ENCODE measurements around the gene FAM13A. TPM values are rescaled to one million over a fixed set of nuclear protein-coding genes. Genes with fewer than 3 reads are reported as not detected.

The FAM13A gene
- total and polyA plus RNA-seq, 4 experiments from 2014 or later, result 9.6 to 19.7 (median 13.0) TPM

GRCh38 chr4:88952081-88952480 lies 104.9 kb downstream of the FAM13A start:
- Histone ChIP-seq H3K27me3 (ENCODE audit: insufficient read depth, low read length) (no peaks in the 10 kb centered on the region), H3K4me3 (ENCODE audit: low read length in 2 of 2) (no peak overlapping the region), H3K4me1 (ENCODE audit: insufficient read depth, low read length) (peaks cover 13% of the 10 kb centered on the region), H3K9me3 (ENCODE audit: control insufficient read depth in 1 of 2, low read length in 2 of 2) (no peaks in the 10 kb centered on the region), H3K27ac (ENCODE audit: low read depth, low read length) (no peak overlapping the region), H3K36me3 (ENCODE audit: insufficient read depth, low read length) (no peaks in the 10 kb centered on the region)
- Mint-ChIP-seq H3K27ac (no peak overlapping the region), H3K9me3 (peaks cover 0 to 8% (median 0%) of the 10 kb centered on the region in 8 donors), H3K4me1 (peaks cover 8 to 15% (median 12%) of the 10 kb centered on the region in 4 donors), H3K4me3 (no peak overlapping the region), H3K27me3 (peaks cover 0 to 1% of the 10 kb centered on the region in 2 donors), H3K36me3 (no peaks in the 10 kb centered on the region)
- ChIA-PET POLR2A (ENCODE audit: partially characterized antibody) (no interaction called here), CTCF (ENCODE audit: partially characterized antibody) (interaction anchor here (1.2 kb wide), 1 partner anchor 71 kb away, joined by 4 read pairs; no protein-coding TSS in a partner anchor)
- intact Hi-C loops (cut with micrococcal nuclease), result no loop called here
- DNase-seq, result no peak

- ChIA-PET POLR2A (ENCODE audit: partially characterized antibody) (interaction anchor here (0.7 kb wide), 1 partner anchor 11 kb away, joined by 3 read pairs; no protein-coding TSS in a partner anchor), CTCF (ENCODE audit: partially characterized antibody) (interaction anchor here (1.0 kb wide), 1 partner anchor 11 kb away, joined by 4 read pairs; no protein-coding TSS in a partner anchor)
- no peak for DNase-seq
- H3K4me3 Mint-ChIP-seq, result no peak overlapping the region
- H3K27ac Mint-ChIP-seq, result peak overlapping the region in 2 of 7 donors; percentile 3 to 61
- H3K9me3 Mint-ChIP-seq, result peaks cover 0 to 8% (median 0%) of the 10 kb centered on the region in 8 donors
- Histone ChIP-seq H3K4me1 (ENCODE audit: insufficient read depth, low read length) (peaks cover 13% of the 10 kb centered on the region), H3K9me3 (ENCODE audit: control insufficient read depth in 1 of 2, low read length in 2 of 2) (no peaks in the 10 kb centered on the region), H3K4me3 (ENCODE audit: low read length in 2 of 2) (no peak overlapping the region), H3K27me3 (ENCODE audit: insufficient read depth, low read length) (no peaks in the 10 kb centered on the region), H3K27ac (ENCODE audit: low read depth, low read length) (no peak overlapping the region), H3K36me3 (ENCODE audit: insufficient read depth, low read length) (no peaks in the 10 kb centered on the region)
- H3K36me3 Mint-ChIP-seq, result no peaks in the 10 kb centered on the region
- intact Hi-C loops (cut with micrococcal nuclease), result no loop called here
- peaks cover 0 to 1% of the 10 kb centered on the region in 2 donors for H3K27me3 Mint-ChIP-seq
- H3K4me1 Mint-ChIP-seq, result peaks cover 8 to 15% (median 12%) of the 10 kb centered on the region in 4 donors
Observed at GRCh38 chr4:88949605-88950004, 107.4 kb downstream of the FAM13A start.

GRCh38 chr4:88940506-88940905 lies 116.5 kb downstream of the FAM13A start:
- POLR2A ChIA-PET (ENCODE audit: partially characterized antibody), result interaction anchor here (1.0 kb wide), 1 partner anchor 117 kb away, joined by 3 read pairs; no protein-coding TSS in a partner anchor
- intact Hi-C loops (cut with micrococcal nuclease), result no loop called here
- peak overlapping the region in 6 of 8 donors; percentile 26 to 51 (median 46) for H3K4me3 Mint-ChIP-seq

GRCh38 chr4:88939697-88940096 lies 117.3 kb downstream of the FAM13A start:
- Histone ChIP-seq H3K4me3 (ENCODE audit: low read length in 2 of 2) (no peak overlapping the region), H3K9me3 (ENCODE audit: control insufficient read depth in 1 of 2, low read length in 2 of 2) (no peaks in the 10 kb centered on the region), H3K27me3 (ENCODE audit: insufficient read depth, low read length) (no peaks in the 10 kb centered on the region), H3K4me1 (ENCODE audit: insufficient read depth, low read length) (peaks cover 27% of the 10 kb centered on the region), H3K36me3 (ENCODE audit: insufficient read depth, low read length) (no peaks in the 10 kb centered on the region), H3K27ac (ENCODE audit: low read depth, low read length) (no peak overlapping the region)
- Mint-ChIP-seq H3K4me1 (peaks cover 16 to 33% (median 26%) of the 10 kb centered on the region in 4 donors), H3K9me3 (no peaks in the 10 kb centered on the region), H3K36me3 (no peaks in the 10 kb centered on the region), H3K4me3 (peak overlapping the region in 2 of 8 donors; percentile 1 to 45), H3K27ac (peak overlapping the region in 6 of 7 donors; percentile 3 to 88 (median 54)), H3K27me3 (no peaks in the 10 kb centered on the region)
- DNase-seq, result no peak
- POLR2A ChIA-PET (ENCODE audit: partially characterized antibody), result no interaction called here
- intact Hi-C loops (cut with micrococcal nuclease), result no loop called here
- CTCF ChIA-PET (ENCODE audit: partially characterized antibody), result interaction anchor here (1.1 kb wide), 1 partner anchor 10 kb away, joined by 4 read pairs; no protein-coding TSS in a partner anchor

More at GRCh38 chr4:88940506-88940905, 116.5 kb downstream of the FAM13A start:
- no peaks in the 10 kb centered on the region for H3K9me3 ChIP-seq (ENCODE audit: control insufficient read depth in 1 of 2, low read length in 2 of 2)
- H3K27ac ChIP-seq (ENCODE audit: low read depth, low read length), result no peak overlapping the region
- Mint-ChIP-seq H3K9me3 (no peaks in the 10 kb centered on the region), H3K27me3 (no peaks in the 10 kb centered on the region), H3K36me3 (no peaks in the 10 kb centered on the region), H3K4me1 (peaks cover 16 to 33% (median 26%) of the 10 kb centered on the region in 4 donors), H3K27ac (peak overlapping the region in 6 of 7 donors; percentile 10 to 88 (median 46))
- CTCF ChIA-PET (ENCODE audit: partially characterized antibody), result no interaction called here
- no peaks in the 10 kb centered on the region for H3K36me3 ChIP-seq (ENCODE audit: insufficient read depth, low read length)
- DNase-seq, result peak in 4 of 5 donors; percentile 29 to 54 (median 43)
- H3K27me3 ChIP-seq (ENCODE audit: insufficient read depth, low read length), result no peaks in the 10 kb centered on the region
- H3K4me3 ChIP-seq (ENCODE audit: low read length in 2 of 2), result no peak overlapping the region
- H3K4me1 ChIP-seq (ENCODE audit: insufficient read depth, low read length), result peaks cover 27% of the 10 kb centered on the region

GRCh38 chr4:88938138-88938537 lies 118.8 kb downstream of the FAM13A start:
- intact Hi-C loops (cut with micrococcal nuclease), result no loop called here
- Histone ChIP-seq H3K27me3 (ENCODE audit: insufficient read depth, low read length) (no peaks in the 10 kb centered on the region), H3K4me1 (ENCODE audit: insufficient read depth, low read length) (peaks cover 34% of the 10 kb centered on the region), H3K27ac (ENCODE audit: low read depth, low read length) (no peak overlapping the region), H3K36me3 (ENCODE audit: insufficient read depth, low read length) (no peaks in the 10 kb centered on the region), H3K9me3 (ENCODE audit: control insufficient read depth in 1 of 2, low read length in 2 of 2) (no peaks in the 10 kb centered on the region), H3K4me3 (ENCODE audit: low read length in 2 of 2) (no peak overlapping the region)
- H3K9me3 Mint-ChIP-seq, result peaks cover 0 to 3% (median 0%) of the 10 kb centered on the region in 8 donors
- H3K27ac Mint-ChIP-seq, result no peak overlapping the region
- H3K27me3 Mint-ChIP-seq, result no peaks in the 10 kb centered on the region
- no peaks in the 10 kb centered on the region for H3K36me3 Mint-ChIP-seq
- no peak for DNase-seq
- H3K4me3 Mint-ChIP-seq, result no peak overlapping the region
- POLR2A ChIA-PET (ENCODE audit: partially characterized antibody), result no interaction called here
- peaks cover 19 to 36% (median 28%) of the 10 kb centered on the region in 4 donors for H3K4me1 Mint-ChIP-seq
- CTCF ChIA-PET (ENCODE audit: partially characterized antibody), result no interaction called here

- intact Hi-C loops (cut with micrococcal nuclease), result no loop called here
Observed at GRCh38 chr4:88937081-88937480, 119.9 kb downstream of the FAM13A start.

GRCh38 chr4:88933414-88934160 lies 123.4 kb downstream of the FAM13A start:
- Mint-ChIP-seq H3K27me3 (no peaks in the 10 kb centered on the region), H3K9me3 (peaks cover 0 to 10% (median 4%) of the 10 kb centered on the region in 8 donors)
- no peak overlapping the region for H3K4me3 ChIP-seq (ENCODE audit: low read length in 2 of 2)

More at GRCh38 chr4:88937081-88937480, 119.9 kb downstream of the FAM13A start:
- Mint-ChIP-seq H3K27me3 (no peaks in the 10 kb centered on the region), H3K4me1 (peaks cover 19 to 37% (median 26%) of the 10 kb centered on the region in 4 donors), H3K9me3 (peaks cover 0 to 3% (median 0%) of the 10 kb centered on the region in 8 donors), H3K4me3 (no peak overlapping the region), H3K36me3 (no peaks in the 10 kb centered on the region), H3K27ac (no peak overlapping the region)
- Histone ChIP-seq H3K36me3 (ENCODE audit: insufficient read depth, low read length) (no peaks in the 10 kb centered on the region), H3K4me3 (ENCODE audit: low read length in 2 of 2) (no peak overlapping the region), H3K9me3 (ENCODE audit: control insufficient read depth in 1 of 2, low read length in 2 of 2) (no peaks in the 10 kb centered on the region), H3K27ac (ENCODE audit: low read depth, low read length) (no peak overlapping the region), H3K27me3 (ENCODE audit: insufficient read depth, low read length) (no peaks in the 10 kb centered on the region), H3K4me1 (ENCODE audit: insufficient read depth, low read length) (peaks cover 37% of the 10 kb centered on the region)
- POLR2A ChIA-PET (ENCODE audit: partially characterized antibody), result no interaction called here
- CTCF ChIA-PET (ENCODE audit: partially characterized antibody), result no interaction called here
- DNase-seq, result no peak

More at GRCh38 chr4:88933414-88934160, 123.4 kb downstream of the FAM13A start:
- intact Hi-C loops (cut with micrococcal nuclease), result no loop called here
- peak overlapping the region in 3 of 7 donors; percentile 6 to 32 (median 17) for H3K27ac Mint-ChIP-seq
- DNase-seq, result no peak
- H3K4me1 Mint-ChIP-seq, result peaks cover 0 to 25% (median 9%) of the 10 kb centered on the region in 4 donors
- H3K4me1 ChIP-seq (ENCODE audit: insufficient read depth, low read length), result peaks cover 14% of the 10 kb centered on the region
- CTCF ChIA-PET (ENCODE audit: partially characterized antibody), result interaction anchor here (0.8 to 1.4 kb wide), 2 partner anchors 40 to 82 kb away, joined by 3 read pairs; no protein-coding TSS in a partner anchor
- H3K4me3 Mint-ChIP-seq, result peak overlapping the region in 3 of 8 donors; percentile 5 to 28 (median 17)
- no peaks in the 10 kb centered on the region for H3K9me3 ChIP-seq (ENCODE audit: control insufficient read depth in 1 of 2, low read length in 2 of 2)
- POLR2A ChIA-PET (ENCODE audit: partially characterized antibody), result no interaction called here
- no peak overlapping the region for H3K27ac ChIP-seq (ENCODE audit: low read depth, low read length)
- no peaks in the 10 kb centered on the region for H3K27me3 ChIP-seq (ENCODE audit: insufficient read depth, low read length)
- no peaks in the 10 kb centered on the region for H3K36me3 ChIP-seq (ENCODE audit: insufficient read depth, low read length)
- H3K36me3 Mint-ChIP-seq, result no peaks in the 10 kb centered on the region

Data from CD4-positive, alpha-beta memory T cell (primary cell).